Activated CD8-positive, alpha-beta T cell treated with anti-CD3 and anti-CD28 coated beads, Interleukin-2, amount 10 ng/mL, durations not matched to agents 7 days and 5 days (primary cell): ENCODE results near the gene FAR2. TPM values are rescaled to one million over a fixed set of nuclear protein-coding genes. Genes with fewer than 3 reads are reported as not detected.

Source experiments
- ATAC-seq: fragments of 150-1000 bp; cut with Tn5 transposase; one replicate; pipeline ENCODE4 v1.10.0; 2021; ENCODE audit warnings: moderate library complexity
- CTCF ChIA-PET: fragments of 350-600 bp; sonication (Branson Sonifier 250); formaldehyde crosslinking; loops from one replicate; lab custom pipeline; 2021; ENCODE audit warnings: antibody characterized with exemption; lab: Charles Lee
- POLR2A ChIA-PET: fragments of 350-600 bp; sonication (Branson Sonifier 250); formaldehyde crosslinking; loops from one replicate; lab custom pipeline; 2021; ENCODE audit warnings: antibody characterized with exemption; lab: Charles Lee
- DNase-seq: peaks from one replicate; pipeline ENCODE4 v3.0.0-alpha.2; 2020
- H3K27ac Mint-ChIP-seq: one replicate; pipeline ENCODE4 v1.8.0; 2021; ENCODE audit warnings: mild to moderate bottlenecking, mixed read lengths
- H3K27me3 Mint-ChIP-seq: one replicate; pipeline ENCODE4 v1.8.0; 2021; ENCODE audit warnings: low read depth, mixed read lengths
- H3K36me3 Mint-ChIP-seq: one replicate; pipeline ENCODE4 v1.8.0; 2021; ENCODE audit warnings: low read depth, mixed read lengths
- H3K4me1 Mint-ChIP-seq: one replicate; pipeline ENCODE4 v1.8.0; 2021; ENCODE audit warnings: low read depth, mixed read lengths
- H3K4me3 Mint-ChIP-seq: one replicate; pipeline ENCODE4 v1.8.0; 2021; ENCODE audit warnings: mild to moderate bottlenecking, mixed read lengths
- H3K9me3 Mint-ChIP-seq: one replicate; pipeline ENCODE4 v1.8.0; 2022; ENCODE audit warnings: mixed read lengths; ENCODE audit not compliant: insufficient read depth
- total RNA-seq, 2 experiments: library from RNA; stranded (reverse); gene quantifications; one replicate each; pipeline ENCODE4 v1.2.3, GENCODE V29; 2021

FAR2 gene
- total RNA-seq, 2 experiments from 2014 or later = 16.7 to 20.8 TPM

DNA sequence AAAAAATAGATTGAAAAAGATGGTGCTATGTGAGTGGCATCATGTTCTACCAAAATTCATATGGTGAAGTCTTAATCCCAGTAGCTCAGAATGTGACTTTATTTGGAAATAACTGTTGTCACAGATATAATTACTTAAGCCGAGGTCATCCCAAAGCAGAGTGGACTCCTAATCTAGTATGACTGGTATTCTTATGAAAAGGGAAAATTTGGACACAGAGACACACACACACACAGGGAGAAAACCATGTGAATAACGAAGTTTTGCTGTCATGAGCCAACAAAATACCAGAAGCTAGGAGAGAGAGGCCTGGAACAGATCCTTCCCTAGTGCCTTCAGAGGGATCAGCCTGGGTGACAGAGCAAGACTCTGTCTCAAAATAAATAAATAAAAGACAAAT lies 62.6 kb downstream of the FAR2 start:
- ChIA-PET CTCF (no interaction called here), POLR2A (no interaction called here)
- no peak overlapping the region for H3K27ac Mint-ChIP-seq

DNA sequence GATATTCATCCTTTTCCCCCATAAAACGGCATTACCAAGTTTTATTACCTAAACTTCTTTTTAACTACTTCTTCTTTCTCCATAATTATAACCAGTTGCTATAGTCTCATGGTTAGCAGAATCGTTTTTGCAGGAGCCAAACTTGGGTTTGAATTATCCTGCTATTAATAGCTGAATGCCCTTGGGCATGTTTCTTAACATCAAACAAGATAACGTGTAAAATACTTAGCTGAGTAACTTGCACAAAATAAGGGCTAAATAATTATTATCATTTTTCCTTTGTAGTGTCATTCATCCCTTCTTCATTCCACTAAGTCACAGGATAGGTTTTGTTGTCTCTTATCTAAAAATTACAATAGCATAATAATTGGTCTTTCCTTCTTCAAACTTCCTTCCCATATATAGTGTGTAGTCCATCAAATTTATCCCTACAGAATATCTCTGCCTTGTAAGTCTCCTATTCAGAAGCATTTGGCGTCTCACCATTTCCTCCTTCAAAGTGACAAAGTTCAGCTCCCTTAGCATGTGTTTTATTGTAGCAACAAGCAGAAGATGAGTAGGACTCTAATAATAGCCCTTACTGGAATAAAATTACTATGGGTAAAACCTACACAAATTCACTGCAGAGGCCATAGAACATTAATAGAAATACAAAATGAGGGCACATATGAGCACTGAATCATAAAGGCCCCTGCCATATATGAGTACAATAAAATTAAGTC lies 63.8 kb downstream of the FAR2 start:
- DNase-seq (no peak), ATAC-seq (no peak)
- ChIA-PET CTCF (no interaction called here), POLR2A (no interaction called here)
- no peaks in the 10 kb centered on the region for H3K4me1 Mint-ChIP-seq
- H3K27ac Mint-ChIP-seq = no peak overlapping the region
- no peaks in the 10 kb centered on the region for H3K9me3 Mint-ChIP-seq
- H3K36me3 Mint-ChIP-seq = no peaks in the 10 kb centered on the region
- peaks cover 2% of the 10 kb centered on the region for H3K27me3 Mint-ChIP-seq
- no peak overlapping the region for H3K4me3 Mint-ChIP-seq

More for the DNA sequence above, 62.6 kb downstream of the FAR2 start:
- Mint-ChIP-seq H3K9me3 (no peaks in the 10 kb centered on the region), H3K27me3 (peaks cover 2% of the 10 kb centered on the region), H3K36me3 (no peaks in the 10 kb centered on the region), H3K4me1 (no peaks in the 10 kb centered on the region), H3K4me3 (no peak overlapping the region)
- DNase-seq (no peak), ATAC-seq (no peak)

DNA sequence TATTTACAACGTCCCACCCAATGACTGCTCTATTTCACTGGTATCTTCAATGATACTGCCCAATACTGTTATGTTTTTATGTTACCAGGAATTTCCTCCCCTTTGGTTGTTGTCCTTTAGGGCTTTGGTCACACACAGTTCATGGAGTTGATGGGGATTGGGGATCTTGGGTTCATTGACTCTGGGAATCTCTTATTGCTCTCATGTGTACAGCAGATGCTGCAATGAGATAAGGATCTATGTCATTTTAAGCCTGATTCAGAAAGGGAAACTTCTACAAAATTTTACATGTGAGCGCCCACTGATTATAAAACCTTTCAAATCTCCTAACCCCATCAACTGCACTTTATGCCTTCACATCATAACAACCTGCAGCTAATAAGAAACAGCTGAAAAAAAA lies 67.2 kb downstream of the FAR2 start:
- H3K27ac Mint-ChIP-seq = no peak overlapping the region
- ChIA-PET CTCF (interaction anchor here (1.2 kb wide), 1 partner anchor 23 kb away, joined by 3 read pairs; no protein-coding TSS in a partner anchor), POLR2A (no interaction called here)
- DNase-seq = no peak
- ATAC-seq = no peak
- H3K4me1 Mint-ChIP-seq = no peaks in the 10 kb centered on the region
- H3K27me3 Mint-ChIP-seq = peaks cover 2% of the 10 kb centered on the region
- H3K9me3 Mint-ChIP-seq = no peaks in the 10 kb centered on the region
- H3K36me3 Mint-ChIP-seq = no peaks in the 10 kb centered on the region
- no peak overlapping the region for H3K4me3 Mint-ChIP-seq

DNA sequence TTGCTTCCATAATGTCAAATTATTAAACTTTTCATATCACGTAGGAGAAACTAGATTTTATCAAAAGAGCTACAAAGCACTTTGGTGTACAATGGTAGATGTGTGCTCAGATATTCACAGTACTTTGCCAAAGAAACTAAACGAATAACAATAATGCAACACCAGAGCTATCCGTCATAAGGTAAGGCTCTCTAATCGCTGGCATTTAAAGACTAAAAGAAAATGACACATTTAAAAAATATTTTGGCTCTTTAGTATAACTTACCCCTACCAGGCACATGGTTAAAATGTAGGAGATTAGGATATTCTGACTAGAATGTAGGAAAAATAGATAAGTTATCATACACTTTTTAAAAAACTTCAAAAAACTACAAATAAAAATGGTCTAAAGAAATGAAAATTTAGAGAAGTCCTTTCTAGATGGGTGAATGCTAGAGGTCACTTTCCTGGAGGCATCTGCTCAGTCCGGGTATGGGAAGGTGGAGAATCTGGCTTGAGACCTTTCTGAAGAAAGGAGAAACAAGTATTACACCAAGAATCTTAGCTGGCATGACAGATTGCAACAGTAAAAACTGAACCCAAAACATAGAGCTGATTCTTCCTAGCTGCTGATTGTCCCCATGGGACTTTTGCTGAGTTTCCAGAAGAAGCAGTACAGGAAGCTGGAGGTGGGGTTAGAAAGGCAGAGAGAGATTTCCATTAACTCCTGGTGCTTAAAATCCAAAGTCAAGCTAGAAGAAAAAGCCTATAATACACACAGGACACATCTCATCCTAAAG lies 67.9 kb downstream of the FAR2 start:
- no peak overlapping the region for H3K4me3 Mint-ChIP-seq
- CTCF ChIA-PET = interaction anchor here (1.1 to 1.2 kb wide), 2 partner anchors 8 to 24 kb away, joined by 3 read pairs; no protein-coding TSS in a partner anchor
- no peak overlapping the region for H3K27ac Mint-ChIP-seq
- DNase-seq (no peak), ATAC-seq (no peak)
- no peaks in the 10 kb centered on the region for H3K9me3 Mint-ChIP-seq
- H3K27me3 Mint-ChIP-seq = peaks cover 2% of the 10 kb centered on the region
- H3K4me1 Mint-ChIP-seq = no peaks in the 10 kb centered on the region
- H3K36me3 Mint-ChIP-seq = no peaks in the 10 kb centered on the region
- POLR2A ChIA-PET = no interaction called here

DNA sequence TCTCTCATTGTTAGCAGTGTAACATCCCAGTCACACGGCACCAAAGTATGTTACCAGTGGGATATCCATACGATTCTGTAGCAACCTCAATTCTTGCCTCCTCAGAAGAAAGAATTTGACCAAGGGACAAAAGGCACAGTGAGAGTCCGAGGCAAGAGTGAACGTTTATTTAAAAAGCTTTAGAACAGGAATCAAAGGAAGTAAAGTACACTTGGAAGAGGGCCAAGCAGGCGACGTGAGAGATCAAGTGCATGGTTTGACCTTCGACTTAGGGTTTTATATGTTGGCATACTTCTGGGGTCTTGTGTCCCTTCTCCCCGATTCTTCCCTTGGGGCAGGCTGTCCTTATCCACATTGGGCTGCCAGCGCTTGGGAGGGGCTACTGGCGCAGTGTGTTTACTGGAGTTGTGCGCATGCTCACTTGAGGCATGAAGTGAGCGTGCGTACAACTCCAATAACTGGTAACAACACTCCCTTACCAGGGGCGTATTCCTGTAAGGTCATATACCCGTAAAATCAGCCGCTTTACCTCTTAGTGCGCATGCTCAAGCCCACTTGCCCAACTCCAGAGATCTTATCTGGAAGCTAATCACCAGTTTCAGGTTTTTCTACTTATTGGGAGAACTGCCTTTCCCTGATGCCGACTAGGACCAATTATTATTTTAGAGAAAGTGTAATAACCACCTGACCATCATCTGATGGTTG lies 71.7 kb downstream of the FAR2 start:
- ChIA-PET CTCF (interaction anchor here (0.6 kb wide), 1 partner anchor 11 kb away, joined by 3 read pairs; no protein-coding TSS in a partner anchor), POLR2A (no interaction called here)
- no peak for DNase-seq
- Mint-ChIP-seq H3K27me3 (peaks cover 1% of the 10 kb centered on the region), H3K9me3 (no peaks in the 10 kb centered on the region), H3K4me1 (no peaks in the 10 kb centered on the region), H3K27ac (no peak overlapping the region), H3K4me3 (no peak overlapping the region), H3K36me3 (no peaks in the 10 kb centered on the region)
- no peak for ATAC-seq

DNA sequence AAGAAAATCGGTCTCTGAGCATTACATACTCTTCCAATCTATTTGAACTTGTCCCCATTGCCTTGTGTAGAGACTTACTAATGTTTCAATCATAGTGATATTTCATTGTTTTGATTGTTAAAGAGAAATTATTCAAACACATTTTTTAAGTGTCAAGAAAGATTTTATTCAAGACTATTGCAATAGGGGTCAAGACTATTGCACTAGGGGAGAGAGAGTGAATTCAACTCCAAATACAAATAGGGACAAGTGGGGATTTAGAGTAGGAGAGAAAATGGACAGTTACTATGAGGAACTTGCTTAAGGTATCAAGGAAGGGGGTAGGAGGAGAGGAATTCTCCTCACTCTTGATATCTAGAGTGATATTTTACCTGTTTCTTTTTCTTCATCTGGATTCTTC lies 73.1 kb downstream of the FAR2 start:
- H3K4me1 Mint-ChIP-seq = no peaks in the 10 kb centered on the region
- H3K36me3 Mint-ChIP-seq = no peaks in the 10 kb centered on the region
- POLR2A ChIA-PET = no interaction called here

DNA sequence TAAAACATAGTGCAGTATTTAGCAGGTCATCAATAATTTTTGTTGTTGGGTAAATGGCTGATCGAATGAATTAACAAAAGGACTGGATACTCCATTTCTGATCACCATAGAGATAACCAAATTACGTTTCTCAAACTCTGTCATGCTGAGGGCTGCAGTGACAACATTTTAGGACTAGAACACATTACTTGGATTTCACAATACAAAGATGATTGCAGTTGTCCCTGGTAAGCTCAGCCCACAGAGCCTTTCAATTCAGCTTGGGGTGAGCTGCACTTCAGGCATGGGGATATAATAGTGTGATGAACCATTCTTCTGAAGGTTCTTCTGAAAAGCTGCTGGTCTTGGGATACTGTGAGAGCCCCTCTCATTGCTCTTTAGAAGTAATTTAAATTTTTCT lies 74.3 kb downstream of the FAR2 start:
- no peak for ATAC-seq
- no peaks in the 10 kb centered on the region for H3K36me3 Mint-ChIP-seq

More for the DNA sequence above, 73.1 kb downstream of the FAR2 start:
- DNase-seq (no peak), ATAC-seq (no peak)
- CTCF ChIA-PET = no interaction called here
- no peak overlapping the region for H3K27ac Mint-ChIP-seq
- no peaks in the 10 kb centered on the region for H3K9me3 Mint-ChIP-seq
- no peak overlapping the region for H3K4me3 Mint-ChIP-seq
- H3K27me3 Mint-ChIP-seq = no peaks in the 10 kb centered on the region

DNA sequence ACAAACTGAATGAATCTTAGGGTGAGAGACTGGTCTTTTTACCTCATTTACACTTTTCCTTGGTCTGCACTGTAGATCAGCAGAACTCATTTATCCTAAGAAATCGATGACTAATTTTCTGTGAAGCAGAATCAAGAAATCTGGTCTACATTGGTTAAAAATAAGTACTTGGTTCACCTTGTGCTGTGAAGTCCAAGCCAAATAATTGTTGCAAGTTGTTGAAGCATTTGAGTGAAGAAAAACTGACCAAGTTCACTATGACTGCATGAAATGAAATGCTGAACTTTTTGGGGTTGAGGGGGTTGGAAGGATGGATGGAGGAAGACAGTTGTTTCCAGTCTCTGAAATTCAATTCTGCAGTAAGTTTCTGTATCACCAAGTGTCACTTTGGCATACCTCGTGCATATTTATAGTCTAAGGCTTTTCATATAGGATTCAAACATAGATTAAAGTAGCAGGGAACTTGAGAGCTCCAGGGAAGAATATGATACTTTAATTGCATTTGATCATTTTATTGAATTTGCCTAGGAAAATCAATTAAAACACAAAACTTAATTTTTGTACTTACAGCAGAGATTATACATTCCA lies 75.0 kb downstream of the FAR2 start:
- Mint-ChIP-seq H3K4me3 (no peak overlapping the region), H3K36me3 (no peaks in the 10 kb centered on the region), H3K27ac (no peak overlapping the region), H3K9me3 (no peaks in the 10 kb centered on the region), H3K27me3 (no peaks in the 10 kb centered on the region), H3K4me1 (no peaks in the 10 kb centered on the region)
- ChIA-PET POLR2A (no interaction called here), CTCF (no interaction called here)
- no peak for ATAC-seq
- no peak for DNase-seq

More for the DNA sequence above, 74.3 kb downstream of the FAR2 start:
- H3K4me3 Mint-ChIP-seq = no peak overlapping the region
- no peaks in the 10 kb centered on the region for H3K9me3 Mint-ChIP-seq
- ChIA-PET CTCF (no interaction called here), POLR2A (no interaction called here)
- H3K4me1 Mint-ChIP-seq = no peaks in the 10 kb centered on the region
- H3K27ac Mint-ChIP-seq = no peak overlapping the region
- no peak for DNase-seq
- no peaks in the 10 kb centered on the region for H3K27me3 Mint-ChIP-seq

DNA sequence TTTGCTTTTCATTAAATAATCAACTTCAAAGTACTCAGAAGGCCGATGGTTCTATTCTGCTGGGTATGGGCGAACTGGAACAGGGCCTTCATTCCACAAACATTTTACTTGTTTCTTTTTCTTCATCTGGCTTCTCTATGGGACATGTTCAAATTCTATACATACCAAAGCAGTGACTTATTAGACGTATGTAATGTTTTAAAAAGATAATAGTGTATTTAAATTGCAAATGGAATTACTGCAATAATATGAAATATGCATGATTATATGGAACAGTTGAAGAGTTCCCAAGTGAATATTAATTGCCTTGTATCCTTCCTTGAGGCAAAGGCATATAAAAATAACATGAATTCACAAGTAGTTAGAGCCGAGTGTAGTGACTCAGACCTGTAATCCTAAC lies 75.5 kb downstream of the FAR2 start:
- no peaks in the 10 kb centered on the region for H3K27me3 Mint-ChIP-seq
- H3K27ac Mint-ChIP-seq = no peak overlapping the region
- H3K36me3 Mint-ChIP-seq = no peaks in the 10 kb centered on the region
- CTCF ChIA-PET = no interaction called here
- DNase-seq (no peak), ATAC-seq (no peak)
- H3K4me3 Mint-ChIP-seq = no peak overlapping the region
- no peaks in the 10 kb centered on the region for H3K9me3 Mint-ChIP-seq
- POLR2A ChIA-PET = no interaction called here
- H3K4me1 Mint-ChIP-seq = no peaks in the 10 kb centered on the region

DNA sequence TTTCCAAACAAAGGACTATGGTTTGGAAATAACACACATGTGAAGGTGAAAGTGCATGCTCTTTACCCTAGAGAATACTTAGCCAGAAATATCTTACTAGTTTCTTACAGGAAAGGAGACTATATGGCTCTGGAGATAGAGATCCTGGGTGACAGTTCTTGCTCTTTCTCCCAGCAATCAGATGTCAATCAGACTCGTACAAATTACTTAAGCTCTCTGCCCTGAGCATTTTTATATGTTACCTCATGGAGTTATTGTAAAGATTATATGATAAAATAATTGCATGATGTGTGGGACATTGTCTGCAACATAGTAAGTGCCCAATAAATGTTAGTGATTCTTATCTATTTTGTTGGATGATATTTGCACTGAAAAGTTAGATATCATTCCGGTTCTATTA lies 76.8 kb downstream of the FAR2 start:
- no peak for DNase-seq
- Mint-ChIP-seq H3K4me3 (no peak overlapping the region), H3K36me3 (no peaks in the 10 kb centered on the region), H3K27ac (no peak overlapping the region), H3K27me3 (no peaks in the 10 kb centered on the region), H3K4me1 (no peaks in the 10 kb centered on the region), H3K9me3 (no peaks in the 10 kb centered on the region)
- ChIA-PET CTCF (interaction anchor here (1.2 kb wide), 1 partner anchor 9 kb away, joined by 3 read pairs; no protein-coding TSS in a partner anchor), POLR2A (no interaction called here)
- ATAC-seq = no peak

DNA sequence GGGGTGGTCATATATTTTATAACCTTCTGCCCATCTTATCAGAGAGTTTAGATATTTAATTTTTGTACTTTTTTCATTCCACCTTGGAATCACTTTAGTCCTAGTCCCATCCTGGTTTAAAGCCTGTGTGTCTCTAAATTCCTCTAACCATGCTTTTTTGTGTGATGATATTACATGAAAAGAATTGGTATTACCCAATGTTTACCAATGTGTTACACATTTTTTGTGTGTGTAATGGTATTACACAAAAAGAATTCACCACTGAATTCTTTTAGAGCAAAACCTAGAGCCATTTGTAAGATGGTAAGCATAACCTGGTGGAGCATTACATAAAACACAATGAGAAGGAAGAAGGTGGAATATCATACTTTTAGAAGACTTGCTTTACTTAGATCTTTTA lies 77.5 kb downstream of the FAR2 start:
- no peak overlapping the region for H3K4me3 Mint-ChIP-seq
- no peak for DNase-seq
- ATAC-seq = no peak
- H3K27me3 Mint-ChIP-seq = no peaks in the 10 kb centered on the region
- CTCF ChIA-PET = no interaction called here
- POLR2A ChIA-PET = no interaction called here
- H3K9me3 Mint-ChIP-seq = no peaks in the 10 kb centered on the region
- H3K36me3 Mint-ChIP-seq = no peaks in the 10 kb centered on the region
- no peak overlapping the region for H3K27ac Mint-ChIP-seq
- no peaks in the 10 kb centered on the region for H3K4me1 Mint-ChIP-seq
